ENCODE measurements around the gene STAB1. TPM values are rescaled to one million over a fixed set of nuclear protein-coding genes. Genes with fewer than 3 reads are reported as not detected.

The STAB1 gene
- total and polyA plus RNA-seq, 2 of the 8 experiments (the other 6 are each of a cell fraction or from before 2014, with no cell fraction given), result 1.0 to 1.9 TPM

- FAIRE-seq (no peak), DNase-seq (ENCODE audit: low read depth in 1 of 2, low spot score in 2 of 2) (no peak)
- no peak overlapping the region for H2BK120ac ChIP-seq (replicated peaks; ENCODE audit: low read depth, low read length)
- H3K23ac ChIP-seq (ENCODE audit: insufficient read length), result no peak overlapping the region
- H4K91ac ChIP-seq (replicated peaks; ENCODE audit: insufficient read length, low read length), result no peak overlapping the region
- no peak overlapping the region for H3K14ac ChIP-seq (ENCODE audit: insufficient read length)
- H3K27ac ChIP-seq (ENCODE audit: low read depth, low read length), result no peak overlapping the region
- no peaks in the 10 kb centered on the region for H3K36me3 ChIP-seq (ENCODE audit: control insufficient read depth in 2 of 4, insufficient read depth in 4 of 4, low read length in 3 of 4)
- H3K23me2 ChIP-seq (ENCODE audit: low read depth, low read length), result no peaks in the 10 kb centered on the region
- H2BK5ac ChIP-seq (ENCODE audit: low read depth, low read length), result no peak overlapping the region
- H2AK5ac ChIP-seq (ENCODE audit: low read depth, low read length), result no peak overlapping the region
- H4K8ac ChIP-seq (ENCODE audit: extremely low read depth, insufficient read depth, low read length), result no peak overlapping the region
- no peaks in the 10 kb centered on the region for H3K9me3 ChIP-seq (ENCODE audit: insufficient read depth in 2 of 2, low read depth in 1 of 2, low read length in 1 of 2)
- no peak overlapping the region for H2BK12ac ChIP-seq (ENCODE audit: low read depth, low read length)
- H2BK15ac ChIP-seq (ENCODE audit: low read length), result no peak overlapping the region
- POLR2A ChIA-PET (ENCODE audit: partially characterized antibody), result interaction anchor here (1.8 to 4.1 kb wide), 2 partner anchors 12 to 14 kb away, joined by 4 to 16 read pairs; no protein-coding TSS in a partner anchor
- H3K4me2 ChIP-seq (ENCODE audit: insufficient read depth in 1 of 2, low read depth in 2 of 2, low read length in 2 of 2), result no peak overlapping the region
- no peaks in the 10 kb centered on the region for H3K27me3 ChIP-seq (replicated peaks in 1 of 4; ENCODE audit: control insufficient read depth in 3 of 4, extremely low read depth in 1 of 4, insufficient read depth in 3 of 4, low read length in 3 of 4)
- H4K5ac ChIP-seq (ENCODE audit: insufficient read length, low read depth, low read length), result no peak overlapping the region
- WGBS, 2 experiments (ENCODE audit: extremely low coverage in 1 of 2, insufficient coverage in 1 of 2, insufficient read length in 1 of 2, insufficient replicate concordance in 2 of 2, low coverage in 1 of 2, low lambda C conversion rate in 2 of 2, missing lambda C conversion rate in 1 of 2), result 85% methylated on average over 12 of the region's 12 CpGs; no CpG with 5 or more reads in 1 of the 2 experiments
- H3K4me1 ChIP-seq (replicated peaks in 1 of 4; ENCODE audit: control insufficient read depth in 3 of 4, insufficient read depth in 4 of 4, low read length in 3 of 4), result peaks cover 0 to 4% (median 0%) of the 10 kb centered on the region in 4 experiments; a peak in 1 of 7 replicates
- no peak overlapping the region for H3K4me3 ChIP-seq (ENCODE audit: extremely low read depth in 1 of 4, insufficient read depth in 2 of 4, low read depth in 3 of 4, low read length in 4 of 4)
- no peak overlapping the region for H2BK20ac ChIP-seq (ENCODE audit: low read length)
- H3K4ac ChIP-seq (replicated peaks; ENCODE audit: insufficient read length, low read depth, low read length), result no peak overlapping the region
- H3K79me2 ChIP-seq (ENCODE audit: control insufficient read depth in 1 of 2, insufficient read depth in 2 of 2, low read length in 2 of 2), result no peaks in the 10 kb centered on the region
- no peak overlapping the region for H2AFZ ChIP-seq (ENCODE audit: low read length)
- H3K9ac ChIP-seq (replicated peaks in 1 of 4; ENCODE audit: extremely low read depth in 1 of 4, low read depth in 3 of 4, low read length in 3 of 4), result no peak overlapping the region
- no peak overlapping the region for H3K56ac ChIP-seq (replicated peaks; ENCODE audit: insufficient read length, low read depth, low read length)
- H3K18ac ChIP-seq (ENCODE audit: extremely low read depth, low read length), result no peak overlapping the region
- no peaks in the 10 kb centered on the region for H3K79me1 ChIP-seq (ENCODE audit: low read depth, low read length)
- H4K20me1 ChIP-seq (replicated peaks in 1 of 2; ENCODE audit: control insufficient read depth in 1 of 2, insufficient read depth in 2 of 2, low read length in 2 of 2), result no peaks in the 10 kb centered on the region
- CTCF ChIA-PET (ENCODE audit: partially characterized antibody), result interaction anchor here (1.0 to 3.5 kb wide), 4 partner anchors 8 to 291 kb away, joined by 3 to 10 read pairs (median 3); no protein-coding TSS in a partner anchor
- peak in 1 of 3 experiments; percentile 12; a peak in 1 of 4 replicates for TF ChIP-seq CTCF (IDR thresholded peaks at IDR 0.05; ENCODE audit: control extremely low read depth in 1 of 3, insufficient read depth in 1 of 3, low read depth in 1 of 3, low read length in 3 of 3)
- TF ChIP-seq GABPA (IDR thresholded peaks at IDR 0.05; ENCODE audit: borderline replicate concordance, insufficient read depth, low read length), result no peak
- no peak for TF ChIP-seq HDAC2 (IDR thresholded peaks at IDR 0.05; ENCODE audit: borderline replicate concordance in 1 of 2, low read depth in 2 of 2, low read length in 2 of 2)
- TF ChIP-seq SIRT6 (IDR thresholded peaks at IDR 0.05; ENCODE audit: low read length), result no peak
- TF ChIP-seq PHF8 (conservative IDR thresholded peaks at IDR 0.05; ENCODE audit: low read depth, low read length), result no peak
- TF ChIP-seq, protein P1, sequence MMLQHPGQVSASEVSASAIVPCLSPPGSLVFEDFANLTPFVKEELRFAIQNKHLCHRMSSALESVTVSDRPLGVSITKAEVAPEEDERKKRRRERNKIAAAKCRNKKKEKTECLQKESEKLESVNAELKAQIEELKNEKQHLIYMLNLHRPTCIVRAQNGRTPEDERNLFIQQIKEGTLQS (IDR thresholded peaks at IDR 0.05; ENCODE audit: insufficient read depth, low read depth, low read length), result no peak
- TF ChIP-seq KDM4A (IDR thresholded peaks at IDR 0.05; ENCODE audit: low read depth, low read length, severe bottlenecking), result no peak
- no peak for TF ChIP-seq SRF (IDR thresholded peaks at IDR 0.05; ENCODE audit: low read depth, low read length)
Observed at GRCh38 chr3:52509753-52510328, 14.7 kb downstream of the STAB1 start.
